Smooth muscle cell (in vitro differentiated cells): ENCODE results near the gene FADS1. TPM values are rescaled to one million over a fixed set of nuclear protein-coding genes. Genes with fewer than 3 reads are reported as not detected.

ENCODE experiments used
- DNase-seq: peaks from one replicate; lab custom pipeline; 2025; ENCODE audit not compliant: unreplicated experiment; lab: John Stamatoyannopoulos, UW
- H2AFZ ChIP-seq: fragments of 200-600 bp; sonication (generic); 2 replicates; pipeline ENCODE4 v1.6.0; 2016; ENCODE audit warnings: antibody characterized with exemption, low read depth, mild to moderate bottlenecking
- H3F3A ChIP-seq: fragments of 200-600 bp; sonication (generic); 2 replicates; pipeline ENCODE4 v1.6.0; 2017; ENCODE audit warnings: antibody characterized with exemption, low read depth
- H3K27ac ChIP-seq: fragments of 200-600 bp; sonication (generic); 2 replicates; pipeline ENCODE4 v1.5.1; 2016; ENCODE audit warnings: low read depth, mild to moderate bottlenecking
- H3K27me3 ChIP-seq: fragments of 200-600 bp; sonication (generic); 2 replicates; pipeline ENCODE4 v1.6.1; 2016; ENCODE audit warnings: low read depth, mild to moderate bottlenecking
- H3K36me3 ChIP-seq: fragments of 200-600 bp; sonication (generic); 2 replicates; pipeline ENCODE4 v1.5.1; 2016; ENCODE audit warnings: low read depth
- H3K4me1 ChIP-seq: fragments of 200-600 bp; sonication (generic); 2 replicates; pipeline ENCODE4 v1.5.1; 2016; ENCODE audit warnings: low read depth
- H3K4me2 ChIP-seq: fragments of 200-600 bp; sonication (generic); 2 replicates; pipeline ENCODE4 v1.6.0; 2016; ENCODE audit warnings: mild to moderate bottlenecking
- H3K4me3 ChIP-seq: fragments of 200-600 bp; sonication (generic); 2 replicates; pipeline ENCODE4 v1.5.1; 2016; ENCODE audit warnings: mild to moderate bottlenecking
- H3K79me2 ChIP-seq: fragments of 200-600 bp; sonication (generic); 2 replicates; pipeline ENCODE4 v1.6.0; 2016; ENCODE audit warnings: low read depth, mild to moderate bottlenecking
- H3K9ac ChIP-seq: fragments of 200-600 bp; sonication (generic); 2 replicates; pipeline ENCODE4 v1.6.0; 2016; ENCODE audit warnings: low read depth
- H3K9me3 ChIP-seq: fragments of 200-600 bp; sonication (generic); replicated peaks from 2 replicates; pipeline ENCODE4 v1.5.1; 2016; ENCODE audit warnings: low read depth
- H4K20me1 ChIP-seq: fragments of 200-600 bp; sonication (generic); 2 replicates; pipeline ENCODE4 v1.6.0; 2016; ENCODE audit warnings: low read depth
- WGBS: methylation state at CpG from one replicate; pipeline ENCODE4 v1.1.7; 2016; ENCODE audit warnings: low lambda C conversion rate; 5-methylcytosine and 5-hydroxymethylcytosine counted together
- polyA plus RNA-seq: library from polyadenylated mRNA; unstranded; fragments of >200 nt; fragmentation: Nextera tagmentation; extraction: Ambion mirVana; gene quantifications from 2 replicates; pipeline ENCODE4 v1.2.1, GENCODE V29; 2016
- total RNA-seq: library from RNA; depleted of rRNA; stranded (reverse); fragments of >200 nt; gene quantifications from 2 replicates; pipeline ENCODE4 v1.2.3, GENCODE V29; 2014
- TF ChIP-seq, protein P1 (sequence below): fragments of 200-600 bp; sonication (generic); IDR thresholded peaks from 2 replicates; pipeline ENCODE4 v1.5.1; 2017; ENCODE audit warnings: borderline replicate concordance, mild to moderate bottlenecking, antibody characterized with exemption; ENCODE audit not compliant: insufficient read depth, poor library complexity, severe bottlenecking

FADS1 gene
- total and polyA plus RNA-seq, 2 experiments from 2014 or later = 122 to 266 TPM

DNA sequence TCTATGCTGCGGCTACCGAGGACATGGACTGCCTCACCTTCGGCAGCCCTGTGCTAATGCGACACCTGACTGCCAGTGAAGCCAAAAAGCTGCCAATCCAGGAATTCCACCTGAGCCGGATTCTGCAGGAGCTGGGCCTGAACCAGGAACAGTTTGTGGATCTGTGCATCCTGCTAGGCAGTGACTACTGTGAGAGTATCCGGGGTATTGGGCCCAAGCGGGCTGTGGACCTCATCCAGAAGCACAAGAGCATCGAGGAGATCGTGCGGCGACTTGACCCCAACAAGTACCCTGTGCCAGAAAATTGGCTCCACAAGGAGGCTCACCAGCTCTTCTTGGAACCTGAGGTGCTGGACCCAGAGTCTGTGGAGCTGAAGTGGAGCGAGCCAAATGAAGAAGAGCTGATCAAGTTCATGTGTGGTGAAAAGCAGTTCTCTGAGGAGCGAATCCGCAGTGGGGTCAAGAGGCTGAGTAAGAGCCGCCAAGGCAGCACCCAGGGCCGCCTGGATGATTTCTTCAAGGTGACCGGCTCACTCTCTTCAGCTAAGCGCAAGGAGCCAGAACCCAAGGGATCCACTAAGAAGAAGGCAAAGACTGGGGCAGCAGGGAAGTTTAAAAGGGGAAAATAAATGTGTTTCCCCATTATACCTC is 20.8 kb downstream of the FADS1 start:
- Histone ChIP-seq H3K9me3 (no peaks in the 10 kb centered on the region), H3K4me2 (no peak overlapping the region), H3K9ac (no peak overlapping the region), H3F3A (peaks cover 24% of the 10 kb centered on the region), H3K27ac (no peak overlapping the region), H3K36me3 (no peaks in the 10 kb centered on the region), H2AFZ (no peak overlapping the region), H4K20me1 (no peaks in the 10 kb centered on the region), H3K4me3 (no peak overlapping the region), H3K79me2 (peaks cover 32% of the 10 kb centered on the region), H3K4me1 (peaks cover 16% of the 10 kb centered on the region), H3K27me3 (no peaks in the 10 kb centered on the region)
- TF ChIP-seq, protein P1, sequence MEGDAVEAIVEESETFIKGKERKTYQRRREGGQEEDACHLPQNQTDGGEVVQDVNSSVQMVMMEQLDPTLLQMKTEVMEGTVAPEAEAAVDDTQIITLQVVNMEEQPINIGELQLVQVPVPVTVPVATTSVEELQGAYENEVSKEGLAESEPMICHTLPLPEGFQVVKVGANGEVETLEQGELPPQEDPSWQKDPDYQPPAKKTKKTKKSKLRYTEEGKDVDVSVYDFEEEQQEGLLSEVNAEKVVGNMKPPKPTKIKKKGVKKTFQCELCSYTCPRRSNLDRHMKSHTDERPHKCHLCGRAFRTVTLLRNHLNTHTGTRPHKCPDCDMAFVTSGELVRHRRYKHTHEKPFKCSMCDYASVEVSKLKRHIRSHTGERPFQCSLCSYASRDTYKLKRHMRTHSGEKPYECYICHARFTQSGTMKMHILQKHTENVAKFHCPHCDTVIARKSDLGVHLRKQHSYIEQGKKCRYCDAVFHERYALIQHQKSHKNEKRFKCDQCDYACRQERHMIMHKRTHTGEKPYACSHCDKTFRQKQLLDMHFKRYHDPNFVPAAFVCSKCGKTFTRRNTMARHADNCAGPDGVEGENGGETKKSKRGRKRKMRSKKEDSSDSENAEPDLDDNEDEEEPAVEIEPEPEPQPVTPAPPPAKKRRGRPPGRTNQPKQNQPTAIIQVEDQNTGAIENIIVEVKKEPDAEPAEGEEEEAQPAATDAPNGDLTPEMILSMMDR = no peak
- WGBS = 99% methylated on average over 18 of the region's 18 CpGs
- DNase-seq = no peak

DNA sequence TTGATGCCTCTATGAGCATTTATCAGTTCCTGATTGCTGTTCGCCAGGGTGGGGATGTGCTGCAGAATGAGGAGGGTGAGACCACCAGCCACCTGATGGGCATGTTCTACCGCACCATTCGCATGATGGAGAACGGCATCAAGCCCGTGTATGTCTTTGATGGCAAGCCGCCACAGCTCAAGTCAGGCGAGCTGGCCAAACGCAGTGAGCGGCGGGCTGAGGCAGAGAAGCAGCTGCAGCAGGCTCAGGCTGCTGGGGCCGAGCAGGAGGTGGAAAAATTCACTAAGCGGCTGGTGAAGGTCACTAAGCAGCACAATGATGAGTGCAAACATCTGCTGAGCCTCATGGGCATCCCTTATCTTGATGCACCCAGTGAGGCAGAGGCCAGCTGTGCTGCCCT is 21.3 kb downstream of the FADS1 start:
- H3K27ac ChIP-seq = no peak overlapping the region
- H3K79me2 ChIP-seq = peaks cover 38% of the 10 kb centered on the region
- H3K27me3 ChIP-seq = no peaks in the 10 kb centered on the region
- no peak overlapping the region for H2AFZ ChIP-seq
- TF ChIP-seq, protein P1 = no peak
- no peak overlapping the region for H3K4me2 ChIP-seq
- H3K9ac ChIP-seq = no peak overlapping the region
- 96% methylated on average over 12 of the region's 12 CpGs for WGBS
- H3K9me3 ChIP-seq = no peaks in the 10 kb centered on the region
- peaks cover 16% of the 10 kb centered on the region for H3K4me1 ChIP-seq
- H3K36me3 ChIP-seq = no peaks in the 10 kb centered on the region
- H3F3A ChIP-seq = peaks cover 19% of the 10 kb centered on the region
- no peak for DNase-seq
- no peaks in the 10 kb centered on the region for H4K20me1 ChIP-seq
- no peak overlapping the region for H3K4me3 ChIP-seq

DNA sequence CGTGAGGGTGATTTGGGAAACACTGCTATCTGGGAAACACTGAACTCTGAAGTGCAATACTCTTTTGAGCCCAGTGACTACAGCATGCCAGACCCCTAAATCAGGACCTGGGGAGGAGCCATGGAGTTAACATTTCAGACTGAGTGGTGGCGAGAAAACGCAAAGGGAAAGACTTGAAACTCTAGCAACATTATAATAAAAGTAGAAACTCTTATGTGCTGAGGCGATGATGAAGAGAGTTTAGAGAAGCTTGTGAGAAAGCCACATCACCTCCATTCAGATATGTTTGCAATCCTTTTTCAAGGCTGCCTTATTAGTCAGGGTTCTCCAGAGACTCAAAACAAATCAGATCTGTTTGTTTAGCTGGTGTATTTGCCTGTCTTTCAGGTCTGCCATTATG is 22.2 kb downstream of the FADS1 start:
- TF ChIP-seq, protein P1 = no peak
- peaks cover 14% of the 10 kb centered on the region for H3F3A ChIP-seq
- H3K79me2 ChIP-seq = peaks cover 39% of the 10 kb centered on the region
- DNase-seq = no peak
- H4K20me1 ChIP-seq = no peaks in the 10 kb centered on the region
- 98% methylated on average over 4 of the region's 4 CpGs for WGBS
- H3K36me3 ChIP-seq = no peaks in the 10 kb centered on the region
- no peak overlapping the region for H3K27ac ChIP-seq
- H3K4me1 ChIP-seq = peaks cover 16% of the 10 kb centered on the region
- no peaks in the 10 kb centered on the region for H3K27me3 ChIP-seq
- H3K4me2 ChIP-seq = no peak overlapping the region
- H3K9me3 ChIP-seq = no peaks in the 10 kb centered on the region
- no peak overlapping the region for H3K9ac ChIP-seq
- no peak overlapping the region for H2AFZ ChIP-seq
- H3K4me3 ChIP-seq = no peak overlapping the region

- Histone ChIP-seq H3K9ac (peak overlapping the region; percentile 96), H3K4me2 (peak overlapping the region; percentile 91), H3K36me3 (no peaks in the 10 kb centered on the region), H3K4me3 (peak overlapping the region; percentile 78), H3K27me3 (no peaks in the 10 kb centered on the region), H3F3A (peaks cover 7% of the 10 kb centered on the region), H4K20me1 (no peaks in the 10 kb centered on the region), H3K9me3 (no peaks in the 10 kb centered on the region), H3K4me1 (peaks cover 16% of the 10 kb centered on the region), H3K27ac (no peak overlapping the region), H3K79me2 (peaks cover 39% of the 10 kb centered on the region), H2AFZ (no peak overlapping the region)
- 86% methylated on average over 3 of the region's 3 CpGs for WGBS
- TF ChIP-seq, protein P1 = no peak
- DNase-seq = no peak
These were observed 23.0 kb downstream of the FADS1 start for GRCh38 chr11:61793829-61794204.
